ENCODE results near the gene SYVN1. TPM values are rescaled to one million over a fixed set of nuclear protein-coding genes. Genes with fewer than 3 reads are reported as not detected.
A peak's percentile ranks its signal among the peaks of the same experiment; 100 is the strongest.

Gene SYVN1
- total and polyA plus RNA-seq, 2 experiments from 2014 or later, result 16.2 to 16.8 TPM

- no peak for TF ChIP-seq CTCF (IDR thresholded peaks at IDR 0.05; ENCODE audit: low read depth, low read length)
- peak; percentile 92 to 99 for DNase-seq (ENCODE audit: low read depth in 1 of 2, low spot score in 1 of 2)
- H3K27ac ChIP-seq, result peak within 1 kb of the TSS; percentile 71
- no peaks in the 10 kb centered on the region for H3K36me3 ChIP-seq
- peaks cover 13% of the 10 kb centered on the region for H3K4me1 ChIP-seq (ENCODE audit: low read depth)
- no peaks in the 10 kb centered on the region for H3K27me3 ChIP-seq
- no peaks in the 10 kb centered on the region for H3K9me3 ChIP-seq (ENCODE audit: low read depth)
- H3K4me3 ChIP-seq, result peak within 1 kb of the TSS; percentile 89
These were observed 22.4 kb downstream of the SYVN1 start, which contains the start of gene TM7SF2 for GRCh38 chr11:65111744-65112545. Gene TM7SF2 (plus strand): TSS chr11:65111872. CDS start chr11:65112016, 144 bp downstream.

- Histone ChIP-seq H3K9me3 (ENCODE audit: low read depth) (no peaks in the 10 kb centered on the region), H3K27me3 (no peaks in the 10 kb centered on the region), H3K36me3 (no peaks in the 10 kb centered on the region), H3K27ac (no peak overlapping the region), H3K4me1 (ENCODE audit: low read depth) (peaks cover 13% of the 10 kb centered on the region), H3K4me3 (no peak overlapping the region)
- DNase-seq (ENCODE audit: low read depth in 1 of 2, low spot score in 1 of 2), result no peak
- TF ChIP-seq CTCF (IDR thresholded peaks at IDR 0.05; ENCODE audit: low read depth, low read length), result no peak
These were observed 23.1 kb downstream of the SYVN1 start for GRCh38 chr11:65111159-65111743.

- H3K27ac ChIP-seq, result no peak overlapping the region
- no peaks in the 10 kb centered on the region for H3K36me3 ChIP-seq
These were observed 23.9 kb downstream of the SYVN1 start for GRCh38 chr11:65110354-65110861.

GRCh38 chr11:65109231-65110198 is 24.8 kb downstream of the SYVN1 start:
- Histone ChIP-seq H3K4me1 (ENCODE audit: low read depth) (peaks cover 13% of the 10 kb centered on the region), H3K9me3 (ENCODE audit: low read depth) (no peaks in the 10 kb centered on the region), H3K36me3 (no peaks in the 10 kb centered on the region), H3K27me3 (no peaks in the 10 kb centered on the region), H3K27ac (no peak overlapping the region), H3K4me3 (no peak overlapping the region)
- TF ChIP-seq CTCF (IDR thresholded peaks at IDR 0.05; ENCODE audit: low read depth, low read length), result no peak
- DNase-seq (ENCODE audit: low read depth in 1 of 2, low spot score in 1 of 2), result no peak

More at GRCh38 chr11:65110354-65110861, 23.9 kb downstream of the SYVN1 start:
- H3K9me3 ChIP-seq (ENCODE audit: low read depth), result no peaks in the 10 kb centered on the region
- H3K27me3 ChIP-seq, result no peaks in the 10 kb centered on the region
- DNase-seq (ENCODE audit: low read depth in 1 of 2, low spot score in 1 of 2), result peak; percentile 84 to 86
- peaks cover 13% of the 10 kb centered on the region for H3K4me1 ChIP-seq (ENCODE audit: low read depth)
- TF ChIP-seq CTCF (IDR thresholded peaks at IDR 0.05; ENCODE audit: low read depth, low read length), result peak; percentile 99
- H3K4me3 ChIP-seq, result no peak overlapping the region

All from cardiac muscle cell (in vitro differentiated cells and primary cell).